NCI-H748 treated with DMSO at 0.1 percent for 48 hours (cell line): ENCODE data around the gene FAM24B.

Experiments
- DNase-seq: peaks from one replicate; lab custom pipeline; 2025; lab: John Stamatoyannopoulos, UW

FAM24B gene

GRCh38 chr10:122827302-122827701 lies 52.1 kb downstream of the FAM24B start:
- no peak for DNase-seq

- DNase-seq = no peak
These were observed 56.2 kb downstream of the FAM24B start for GRCh38 chr10:122822973-122823690.

- no peak for DNase-seq
These were observed 57.6 kb downstream of the FAM24B start for GRCh38 chr10:122821808-122822207.

- no peak for DNase-seq
These were observed 63.9 kb downstream of the FAM24B start for GRCh38 chr10:122815458-122815857.

- DNase-seq = no peak
These were observed 64.9 kb downstream of the FAM24B start for GRCh38 chr10:122814493-122814892.

- no peak for DNase-seq
These were observed 66.6 kb downstream of the FAM24B start for GRCh38 chr10:122812751-122813150.

GRCh38 chr10:122802282-122802681 lies 77.1 kb downstream of the FAM24B start:
- no peak for DNase-seq
